K562 (cell line): ENCODE results near the gene GYS1. TPM values are rescaled to one million over a fixed set of nuclear protein-coding genes. Genes with fewer than 3 reads are reported as not detected.
A peak's percentile ranks its signal among the peaks of the same experiment; 100 is the strongest.

Experiments used
- ARID4B ChIP-seq: sonication (generic); formaldehyde crosslinking; IDR thresholded peaks from 2 replicates; pipeline ENCODE4 v1.8.0; 2022; ENCODE audit warnings: mild to moderate bottlenecking, missing genetic modification reagents
- SLC30A9 ChIP-seq: fragments of 250-450 bp; sonication (Bioruptor Pico); IDR thresholded peaks from 2 replicates; pipeline ENCODE4 v1.8.0; 2022; ENCODE audit warnings: mild to moderate bottlenecking, moderate library complexity
- TAF9B ChIP-seq: fragments of 450-650 bp; IDR thresholded peaks from 2 replicates; pipeline ENCODE4 v1.6.1; 2018; ENCODE audit warnings: mild to moderate bottlenecking; ENCODE audit not compliant: partially characterized antibody
- TEAD2 ChIP-seq: fragments of 450-650 bp; IDR thresholded peaks from 2 replicates; pipeline ENCODE4 v1.6.1; 2016; ENCODE audit warnings: missing genetic modification characterization, control low read depth, missing compliant biosample characterization
- THAP12 ChIP-seq: fragments of 250-450 bp; sonication (Bioruptor Pico); IDR thresholded peaks from 2 replicates; pipeline ENCODE4 v1.9.0; 2021; ENCODE audit warnings: mild to moderate bottlenecking, inconsistent platforms
- TRIM24 ChIP-seq, 2 experiments: fragments of 450-650 bp; IDR thresholded peaks; 2 replicates each; pipeline ENCODE4 v1.6.1; 2016
- ZNF395 ChIP-seq: fragments of 200-800 bp; sonication (Bioruptor generic); IDR thresholded peaks from 2 replicates; pipeline ENCODE4 v1.6.1; 2017; ENCODE audit warnings: missing genetic modification characterization, missing compliant biosample characterization
- ZNF75A ChIP-seq: fragments of 450-650 bp; formaldehyde crosslinking; IDR thresholded peaks from 2 replicates; pipeline ENCODE4 v1.4.0; 2020; ENCODE audit warnings: mild to moderate bottlenecking
- polyA plus RNA-seq, 8 experiments: library from polyadenylated mRNA; depleted of rRNA in 4 of 8; stranded (reverse) in 5 of 8; unstranded in 3 of 8; fragments of >200 nt; fragmentation: Nextera tagmentation in 2 of 8; fragmentation: Illumina TruSeq in 1 of 8; extraction: Ambion mirVana in 2 of 8; extraction: Trizol in 1 of 8; gene quantifications; 2 replicates each; pipeline versions ENCODE4 v1.2.1 to v1.2.3, GENCODE V29; 2011 to 2014; ENCODE audit warnings: inconsistent platforms in 1 of 8, missing spikeins in 1 of 8
- total RNA-seq, 7 experiments: library from RNA; depleted of rRNA in 6 of 7; stranded (reverse); fragments of >200 nt in 6 of 7; fragmentation: Illumina TruSeq in 2 of 7; extraction: Trizol in 2 of 7; gene quantifications; 2 replicates each; pipeline versions ENCODE4 v1.2.1 to v1.2.3, GENCODE V29; 2011 to 2021; ENCODE audit warnings: low replicate concordance in 1 of 7

Gene GYS1
- total and polyA plus RNA-seq, 9 of the 15 experiments (the other 6 are each of a cell fraction or from before 2014, with no cell fraction given): 1.9 to 31.1 (median 15.2) TPM

GRCh38 chr19:48993175-48994034, at the start of gene GYS1, which contains the start of gene RUVBL2 (continued):
- TF ChIP-seq ZNF395 (CRISPR knock-in tag) (no peak), TEAD2 (tag) (no peak), THAP12 (CRISPR knock-in tag) (peak; percentile 53; the same call in 1 of the 2 replicates), ARID4B (CRISPR knock-in tag) (peak; percentile 30), ZNF75A (CRISPR knock-in tag) (no peak), TAF9B (no peak), SLC30A9 (no peak), TRIM24 (IDR thresholded peaks at IDR 0.05) (no peak)
